Upper lobe of left lung (tissue), 4 donors: ENCODE data around the gene PDE12.

Source experiments
- CTCF ChIP-seq, 6 experiments: fragments of 450-650 bp in 4 of 6; fragments of 200-600 bp in 2 of 6; sonication (generic) in 2 of 6; IDR thresholded peaks; one replicate each; pipeline ENCODE4 v1.5.1; 2016 to 2019; ENCODE audit warnings: antibody characterized with exemption in 6 of 6
- POLR2A ChIP-seq, 4 donors: fragments of 450-650 bp; IDR thresholded peaks; one replicate each; pipeline ENCODE4 v1.5.1; 2016 to 2017; ENCODE audit warnings: antibody characterized with exemption in 4 of 4, mild to moderate bottlenecking in 2 of 4
- POLR2AphosphoS5 ChIP-seq, 2 donors: sonication (generic); formaldehyde crosslinking; IDR thresholded peaks; one replicate each; pipeline ENCODE4 v1.5.1; 2017; ENCODE audit warnings: antibody characterized with exemption in 2 of 2

GRCh38 chr3:57582474-57583168, 26.5 kb downstream of the PDE12 start:
- peak in 1 of 6 experiments; percentile 12 for TF ChIP-seq CTCF (IDR thresholded peaks at IDR 0.05)
- no peak for TF ChIP-seq POLR2A (IDR thresholded peaks at IDR 0.05)
- TF ChIP-seq POLR2AphosphoS5 (IDR thresholded peaks at IDR 0.05), result no peak
